Adipocyte (in vitro differentiated cells): ENCODE measurements around the gene SLC28A1.
A peak's percentile ranks its signal among the peaks of the same experiment; 100 is the strongest.

Experiments
- DNase-seq: peaks from one replicate; pipeline ENCODE4 v3.0.0-alpha.2; 2015; ENCODE audit warnings: low read depth
- H3K27me3 ChIP-seq: replicated peaks from 2 replicates; pipeline ENCODE4 v1.7.0; 2013; ENCODE audit warnings: mild to moderate bottlenecking, low read length, moderate library complexity; ENCODE audit not compliant: control insufficient read depth, insufficient read depth
- H3K36me3 ChIP-seq: 2 replicates; pipeline ENCODE4 v1.7.0; 2013; ENCODE audit warnings: low read length, mild to moderate bottlenecking, moderate library complexity; ENCODE audit not compliant: control insufficient read depth, insufficient read depth, severe bottlenecking
- H3K4me1 ChIP-seq: 2 replicates; pipeline ENCODE4 v1.7.0; 2013; ENCODE audit warnings: mild to moderate bottlenecking, low read length, moderate library complexity; ENCODE audit not compliant: control insufficient read depth, insufficient read depth
- H3K4me3 ChIP-seq: 2 replicates; pipeline ENCODE4 v1.7.0; 2013; ENCODE audit warnings: mild to moderate bottlenecking, low read length, moderate library complexity
- H3K9ac ChIP-seq: 2 replicates; pipeline ENCODE4 v1.7.0; 2013; ENCODE audit warnings: mild to moderate bottlenecking, low read length, moderate library complexity
- H3K9me3 ChIP-seq: 2 replicates; pipeline ENCODE4 v1.7.0; 2013; ENCODE audit warnings: mild to moderate bottlenecking, low read length, moderate library complexity; ENCODE audit not compliant: control insufficient read depth

The SLC28A1 gene

GRCh38 chr15:84926491-84927230 is 42.2 kb downstream of the SLC28A1 start:
- Histone ChIP-seq H3K4me3 (no peak overlapping the region), H3K4me1 (peaks cover 36% of the 10 kb centered on the region), H3K27me3 (no peaks in the 10 kb centered on the region), H3K9ac (peak overlapping the region; percentile 79), H3K9me3 (no peaks in the 10 kb centered on the region), H3K36me3 (no peaks in the 10 kb centered on the region)
- DNase-seq, result no peak

GRCh38 chr15:84928843-84929168 is 44.3 kb downstream of the SLC28A1 start:
- H3K9me3 ChIP-seq, result no peaks in the 10 kb centered on the region
- H3K4me3 ChIP-seq, result no peak overlapping the region
- H3K4me1 ChIP-seq, result peaks cover 29% of the 10 kb centered on the region
- H3K9ac ChIP-seq, result no peak overlapping the region
- no peaks in the 10 kb centered on the region for H3K27me3 ChIP-seq
- no peak for DNase-seq
- no peaks in the 10 kb centered on the region for H3K36me3 ChIP-seq

GRCh38 chr15:84929795-84930603 is 45.5 kb downstream of the SLC28A1 start:
- Histone ChIP-seq H3K4me1 (peaks cover 20% of the 10 kb centered on the region), H3K27me3 (no peaks in the 10 kb centered on the region), H3K36me3 (no peaks in the 10 kb centered on the region), H3K9ac (no peak overlapping the region), H3K9me3 (no peaks in the 10 kb centered on the region), H3K4me3 (no peak overlapping the region)
- DNase-seq, result peak; percentile 42

DNA sequence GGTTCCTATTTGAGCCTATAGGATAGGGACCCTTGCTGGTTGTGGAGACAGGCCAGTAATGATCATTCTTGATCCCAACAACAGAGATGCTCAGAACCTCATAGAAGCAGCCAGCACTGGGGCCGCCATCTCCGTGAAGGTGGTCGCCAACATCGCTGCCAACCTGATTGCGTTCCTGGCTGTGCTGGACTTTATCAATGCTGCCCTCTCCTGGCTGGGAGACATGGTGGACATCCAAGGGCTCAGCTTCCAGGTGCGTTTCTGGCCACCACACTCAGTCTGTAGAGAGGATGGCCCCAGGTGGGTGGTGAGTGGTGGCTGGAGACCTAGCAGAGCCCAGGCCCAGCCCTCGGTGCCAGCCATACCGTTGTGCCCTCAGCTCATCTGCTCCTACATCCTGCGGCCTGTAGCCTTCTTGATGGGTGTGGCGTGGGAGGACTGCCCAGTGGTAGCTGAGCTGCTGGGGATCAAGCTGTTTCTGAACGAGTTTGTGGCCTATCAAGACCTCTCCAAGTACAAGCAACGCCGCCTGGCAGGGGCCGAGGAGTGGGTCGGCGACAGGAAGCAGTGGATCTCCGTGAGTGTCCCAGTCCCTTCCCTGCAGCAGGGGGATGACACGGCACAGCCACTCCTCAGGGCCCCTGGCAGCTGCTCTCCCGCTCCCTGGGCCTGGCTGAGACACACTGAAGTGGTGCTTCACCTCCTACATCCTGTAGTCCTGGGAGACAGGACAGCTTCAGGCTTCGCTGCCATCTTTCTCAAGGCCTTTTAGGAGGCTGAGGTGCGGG is 50.7 kb downstream of the SLC28A1 start:
- Histone ChIP-seq H3K9me3 (no peaks in the 10 kb centered on the region), H3K27me3 (no peaks in the 10 kb centered on the region), H3K4me3 (no peak overlapping the region), H3K4me1 (no peaks in the 10 kb centered on the region), H3K9ac (no peak overlapping the region), H3K36me3 (no peaks in the 10 kb centered on the region)
- DNase-seq, result no peak

GRCh38 chr15:84937144-84937543 is 52.7 kb downstream of the SLC28A1 start:
- Histone ChIP-seq H3K9ac (no peak overlapping the region), H3K27me3 (no peaks in the 10 kb centered on the region), H3K4me1 (no peaks in the 10 kb centered on the region), H3K36me3 (no peaks in the 10 kb centered on the region), H3K4me3 (no peak overlapping the region), H3K9me3 (no peaks in the 10 kb centered on the region)
- no peak for DNase-seq

DNA sequence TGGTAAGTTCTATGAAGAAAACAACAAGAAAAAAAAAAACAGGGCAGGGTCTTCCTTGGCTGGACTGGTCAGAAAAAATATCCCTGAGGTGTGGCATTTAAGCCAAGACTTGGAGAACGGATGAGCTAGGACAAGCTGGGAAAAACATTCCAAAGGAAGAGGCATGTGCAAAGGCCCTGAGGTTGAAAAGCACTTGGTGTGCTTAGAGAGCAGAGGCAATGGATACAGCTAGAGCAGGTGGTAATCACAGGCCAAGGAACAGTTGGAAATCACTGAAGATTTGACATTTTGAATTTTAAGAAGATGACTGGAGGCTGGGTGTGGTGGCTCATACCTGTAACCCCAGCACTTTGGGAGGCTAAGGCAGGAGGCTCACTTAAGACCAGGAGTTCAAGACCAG is 54.3 kb downstream of the SLC28A1 start:
- DNase-seq, result no peak
- no peaks in the 10 kb centered on the region for H3K4me1 ChIP-seq
- H3K9me3 ChIP-seq, result no peaks in the 10 kb centered on the region
- H3K9ac ChIP-seq, result no peak overlapping the region
- no peaks in the 10 kb centered on the region for H3K27me3 ChIP-seq
- no peak overlapping the region for H3K4me3 ChIP-seq
- H3K36me3 ChIP-seq, result no peaks in the 10 kb centered on the region

GRCh38 chr15:84940399-84940798 is 55.9 kb downstream of the SLC28A1 start:
- no peaks in the 10 kb centered on the region for H3K4me1 ChIP-seq
- no peaks in the 10 kb centered on the region for H3K36me3 ChIP-seq
- H3K27me3 ChIP-seq, result no peaks in the 10 kb centered on the region
- no peak for DNase-seq
- H3K9me3 ChIP-seq, result no peaks in the 10 kb centered on the region
- no peak overlapping the region for H3K4me3 ChIP-seq
- H3K9ac ChIP-seq, result no peak overlapping the region

DNA sequence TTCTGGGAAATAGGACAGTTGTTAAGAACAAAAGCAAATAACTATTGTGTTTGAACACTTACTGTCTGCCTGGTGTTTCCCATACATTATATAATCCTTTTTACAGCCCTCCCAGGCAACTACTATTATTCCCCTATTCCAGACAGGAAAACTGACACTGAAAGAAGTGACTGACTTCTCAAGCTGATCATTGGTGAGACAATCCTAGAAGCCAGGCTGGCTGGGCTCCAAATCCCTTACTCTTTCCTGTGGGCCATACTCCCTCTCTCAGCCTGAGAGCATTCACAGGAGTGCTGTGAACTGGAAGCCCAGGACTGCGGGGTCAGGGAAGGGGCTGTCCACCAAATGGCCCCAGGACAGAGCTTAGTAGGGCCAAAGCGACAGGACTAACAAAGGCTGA is 58.0 kb downstream of the SLC28A1 start:
- H3K9ac ChIP-seq, result no peak overlapping the region
- H3K9me3 ChIP-seq, result no peaks in the 10 kb centered on the region
- H3K4me3 ChIP-seq, result no peak overlapping the region
- no peaks in the 10 kb centered on the region for H3K36me3 ChIP-seq
- DNase-seq, result no peak
- H3K27me3 ChIP-seq, result no peaks in the 10 kb centered on the region
- peaks cover 6% of the 10 kb centered on the region for H3K4me1 ChIP-seq

- no peak overlapping the region for H3K9ac ChIP-seq
- H3K4me1 ChIP-seq, result peaks cover 24% of the 10 kb centered on the region
- DNase-seq, result no peak
- H3K9me3 ChIP-seq, result no peaks in the 10 kb centered on the region
- no peaks in the 10 kb centered on the region for H3K36me3 ChIP-seq
- H3K27me3 ChIP-seq, result no peaks in the 10 kb centered on the region
- H3K4me3 ChIP-seq, result no peak overlapping the region
Observed at GRCh38 chr15:84944311-84944710, 59.8 kb downstream of the SLC28A1 start.

DNA sequence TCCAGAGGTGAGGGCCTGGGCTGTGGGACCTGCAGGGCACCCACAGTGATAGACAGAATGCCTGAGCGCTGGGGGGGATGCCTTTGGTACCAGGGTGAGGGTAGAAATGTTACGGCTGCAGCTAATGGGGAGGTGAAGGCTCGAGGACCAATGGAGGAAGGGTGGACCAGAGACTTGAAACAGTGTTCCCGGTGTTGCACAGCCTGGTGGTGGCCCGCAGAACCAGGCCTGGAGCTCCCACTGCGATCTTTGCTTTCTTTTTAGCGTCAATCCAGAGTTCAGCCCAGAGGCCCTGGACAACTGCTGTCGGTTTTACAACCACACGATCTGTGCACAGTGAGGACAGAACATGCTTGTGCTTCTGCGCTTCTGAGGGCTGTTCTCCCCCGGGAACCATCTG is 60.4 kb downstream of the SLC28A1 start:
- DNase-seq, result no peak
- no peak overlapping the region for H3K9ac ChIP-seq
- H3K27me3 ChIP-seq, result no peaks in the 10 kb centered on the region
- H3K4me1 ChIP-seq, result peaks cover 29% of the 10 kb centered on the region
- H3K36me3 ChIP-seq, result no peaks in the 10 kb centered on the region
- H3K4me3 ChIP-seq, result no peak overlapping the region
- H3K9me3 ChIP-seq, result no peaks in the 10 kb centered on the region

DNA sequence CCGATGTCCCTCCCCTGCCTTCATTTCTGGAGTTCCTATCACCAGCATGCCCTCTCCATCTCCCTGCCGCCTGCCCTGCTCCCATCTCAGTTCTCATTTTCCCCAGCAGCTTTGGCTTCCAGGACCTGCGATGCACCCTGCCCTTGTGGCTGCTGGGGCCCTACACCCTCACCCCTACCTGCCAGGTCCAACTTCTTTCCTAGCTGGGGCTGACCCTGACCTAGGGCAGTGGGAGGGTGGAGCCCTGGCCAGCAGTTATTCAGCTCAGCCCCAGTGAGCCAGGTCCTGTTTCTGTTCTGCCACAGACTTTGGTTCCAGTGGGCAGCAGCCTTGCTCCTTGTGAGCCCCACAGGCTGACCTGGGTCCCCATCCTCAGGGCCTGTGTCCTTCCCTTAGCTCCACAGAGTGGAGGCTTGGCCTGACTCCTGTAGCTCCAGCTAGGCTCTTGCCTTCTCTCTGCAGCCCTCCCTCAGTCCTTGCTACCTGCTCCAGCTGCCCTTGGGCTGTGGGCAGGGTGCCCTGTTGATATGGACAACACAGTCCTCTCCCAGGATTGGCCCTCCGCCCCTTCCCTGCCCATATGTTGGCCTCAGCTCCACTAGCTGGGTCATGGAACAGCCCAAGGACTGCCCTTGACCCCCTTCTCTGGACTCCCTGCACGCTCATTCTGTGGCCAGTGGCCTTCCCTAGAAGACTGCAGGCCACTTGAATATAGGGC is 62.5 kb downstream of the SLC28A1 start:
- Histone ChIP-seq H3K4me1 (peaks cover 37% of the 10 kb centered on the region), H3K9me3 (no peaks in the 10 kb centered on the region)

More for the DNA sequence above, 62.5 kb downstream of the SLC28A1 start:
- H3K27me3 ChIP-seq, result no peaks in the 10 kb centered on the region
- H3K4me3 ChIP-seq, result no peak overlapping the region
- H3K9ac ChIP-seq, result no peak overlapping the region
- no peak for DNase-seq
- H3K36me3 ChIP-seq, result no peaks in the 10 kb centered on the region
